GM18873 (cell line): ENCODE data around the gene RRBP1.

ENCODE experiments used
- ATAC-seq: cut with Tn5 transposase; IDR thresholded peaks from one replicate; pipeline ENCODE4 v1.9.1; 2021; ENCODE audit warnings: mild to moderate bottlenecking, moderate library complexity, moderate number of reproducible peaks; ENCODE audit not compliant: unreplicated experiment, low FRiP score

The RRBP1 gene

GRCh38 chr20:17589161-17589834, 92.7 kb downstream of the RRBP1 start:
- no peak for ATAC-seq

- no peak for ATAC-seq
Measured at GRCh38 chr20:17587824-17588223, 94.2 kb downstream of the RRBP1 start.

GRCh38 chr20:17587148-17587547, 94.9 kb downstream of the RRBP1 start:
- no peak for ATAC-seq

- ATAC-seq, result no peak
Measured at GRCh38 chr20:17586250-17586649, 95.8 kb downstream of the RRBP1 start.

- no peak for ATAC-seq
Measured at GRCh38 chr20:17584689-17585088, 97.4 kb downstream of the RRBP1 start.

GRCh38 chr20:17583126-17583525, 98.9 kb downstream of the RRBP1 start:
- no peak for ATAC-seq

GRCh38 chr20:17580895-17581294, 101.1 kb downstream of the RRBP1 start:
- ATAC-seq, result no peak

GRCh38 chr20:17579369-17580039, 102.5 kb downstream of the RRBP1 start:
- ATAC-seq, result no peak

- ATAC-seq, result no peak
Measured at GRCh38 chr20:17576215-17576614, 105.8 kb downstream of the RRBP1 start.

GRCh38 chr20:17573463-17573862, 108.6 kb downstream of the RRBP1 start:
- no peak for ATAC-seq

- ATAC-seq, result no peak
Measured at GRCh38 chr20:17572034-17572638, 109.9 kb downstream of the RRBP1 start.

- no peak for ATAC-seq
Measured at GRCh38 chr20:17571153-17571527, 110.9 kb downstream of the RRBP1 start.

- ATAC-seq, result peak; percentile 16
Measured at GRCh38 chr20:17570347-17571152, 111.5 kb downstream of the RRBP1 start.

GRCh38 chr20:17569616-17570346, 112.3 kb downstream of the RRBP1 start, which contains the start of gene DSTN:
Gene DSTN, plus strand, starts transcription at chr20:17570075. Its CDS starts 134 bp downstream, at chr20:17570209.
- ATAC-seq, result peak; percentile 74

- ATAC-seq, result no peak
Measured at GRCh38 chr20:17568972-17569521, 113.0 kb downstream of the RRBP1 start.

- ATAC-seq, result no peak
Measured at GRCh38 chr20:17568045-17568788, 113.8 kb downstream of the RRBP1 start.

GRCh38 chr20:17566345-17566744, 115.7 kb downstream of the RRBP1 start:
- ATAC-seq, result no peak

- no peak for ATAC-seq
Measured at GRCh38 chr20:17565169-17565845, 116.7 kb downstream of the RRBP1 start.
